ENCODE results near the gene NCAM1. TPM values are rescaled to one million over a fixed set of nuclear protein-coding genes. Genes with fewer than 3 reads are reported as not detected.

The NCAM1 gene
- total and polyA plus RNA-seq, 2 donors (not counting 3 experiments of a cell fraction or from before 2014, with no cell fraction given), result 0.03 TPM; not detected in 1

DNA sequence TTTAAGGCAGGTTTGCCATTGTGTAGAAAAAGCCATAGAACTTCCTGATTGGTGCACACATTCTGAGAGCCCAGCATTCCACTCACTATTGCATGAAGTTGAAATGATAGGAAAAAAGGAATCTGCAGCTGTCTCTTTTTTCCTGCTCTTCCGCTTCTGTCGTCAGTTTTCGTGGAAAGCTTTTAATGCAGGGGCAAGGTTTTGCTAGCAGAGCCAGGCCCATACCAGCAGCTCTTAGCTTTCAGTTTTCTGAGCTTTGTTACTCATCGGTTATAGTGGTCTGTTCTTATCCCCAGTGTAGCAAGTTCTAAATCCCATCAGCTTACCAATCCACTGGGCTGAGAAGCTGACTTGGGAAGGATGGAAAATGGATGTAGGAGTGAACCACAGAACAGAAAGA, 190.3 kb downstream of the NCAM1 start:
- H3K79me2 ChIP-seq (ENCODE audit: control insufficient read depth, insufficient read depth, low read length), result no peaks in the 10 kb centered on the region
- dilution Hi-C loops (cut with MboI; ENCODE audit: extremely low pct_ligation_motif_present, low sequenced_read_pairs), result no loop called here
- H3K27ac ChIP-seq (ENCODE audit: insufficient read depth, low read depth, low read length), result no peak overlapping the region
- no peaks in the 10 kb centered on the region for H4K20me1 ChIP-seq (replicated peaks; ENCODE audit: control insufficient read depth, extremely low read depth, insufficient read depth, low read length)
- H3K4me2 ChIP-seq (ENCODE audit: insufficient read depth, low read length), result no peak overlapping the region
- POLR2A ChIA-PET, result no interaction called here
- CTCF ChIA-PET, result no interaction called here
- intact Hi-C loops (cut with micrococcal nuclease), result no loop called here
- no peak overlapping the region for H3K4me3 ChIP-seq (replicated peaks in 1 of 3; ENCODE audit: insufficient read depth in 1 of 3, low read depth in 1 of 3, low read length in 3 of 3)
- H3K9me1 ChIP-seq (replicated peaks; ENCODE audit: control insufficient read depth, extremely low read depth, insufficient read depth, low read length), result no peaks in the 10 kb centered on the region
- H3K27me3 ChIP-seq (ENCODE audit: control insufficient read depth in 2 of 2, insufficient read depth in 2 of 2, low read length in 2 of 2), result no peaks in the 10 kb centered on the region
- H3K9ac ChIP-seq (replicated peaks; ENCODE audit: extremely low read depth, insufficient read depth, low read length), result no peak overlapping the region
- no peak overlapping the region for H2AFZ ChIP-seq (ENCODE audit: low read depth, low read length)
- BruUV-seq (replicated peaks), result no TSS peak
- no peak for FAIRE-seq
- no peaks in the 10 kb centered on the region for H3K9me3 ChIP-seq (replicated peaks; ENCODE audit: control insufficient read depth, insufficient read depth, low read length)
- no peak for DNase-seq (ENCODE audit: low read depth, low spot score)
- no peaks in the 10 kb centered on the region for H3K36me3 ChIP-seq (ENCODE audit: control insufficient read depth in 2 of 2, extremely low read depth in 1 of 2, insufficient read depth in 2 of 2, low read length in 2 of 2)
- H3K4me1 ChIP-seq (ENCODE audit: control insufficient read depth, extremely low read depth, insufficient read depth, low read length), result no peaks in the 10 kb centered on the region
- TF ChIP-seq GATA2 (IDR thresholded peaks at IDR 0.05; ENCODE audit: insufficient read depth, insufficient read length, low read depth, low read length), result no peak
- TF ChIP-seq FOS (IDR thresholded peaks at IDR 0.05; ENCODE audit: borderline replicate concordance, insufficient read depth, low read length), result no peak
- TF ChIP-seq MYC (IDR thresholded peaks at IDR 0.05; ENCODE audit: low read depth, low read length), result no peak
- TF ChIP-seq POLR2A (IDR thresholded peaks at IDR 0.05; ENCODE audit: low read depth, low read length), result no peak
- no peak for TF ChIP-seq EZH2 (IDR thresholded peaks at IDR 0.05; ENCODE audit: borderline replicate concordance, low read depth, low read length, severe bottlenecking)
- TF ChIP-seq, protein P1, sequence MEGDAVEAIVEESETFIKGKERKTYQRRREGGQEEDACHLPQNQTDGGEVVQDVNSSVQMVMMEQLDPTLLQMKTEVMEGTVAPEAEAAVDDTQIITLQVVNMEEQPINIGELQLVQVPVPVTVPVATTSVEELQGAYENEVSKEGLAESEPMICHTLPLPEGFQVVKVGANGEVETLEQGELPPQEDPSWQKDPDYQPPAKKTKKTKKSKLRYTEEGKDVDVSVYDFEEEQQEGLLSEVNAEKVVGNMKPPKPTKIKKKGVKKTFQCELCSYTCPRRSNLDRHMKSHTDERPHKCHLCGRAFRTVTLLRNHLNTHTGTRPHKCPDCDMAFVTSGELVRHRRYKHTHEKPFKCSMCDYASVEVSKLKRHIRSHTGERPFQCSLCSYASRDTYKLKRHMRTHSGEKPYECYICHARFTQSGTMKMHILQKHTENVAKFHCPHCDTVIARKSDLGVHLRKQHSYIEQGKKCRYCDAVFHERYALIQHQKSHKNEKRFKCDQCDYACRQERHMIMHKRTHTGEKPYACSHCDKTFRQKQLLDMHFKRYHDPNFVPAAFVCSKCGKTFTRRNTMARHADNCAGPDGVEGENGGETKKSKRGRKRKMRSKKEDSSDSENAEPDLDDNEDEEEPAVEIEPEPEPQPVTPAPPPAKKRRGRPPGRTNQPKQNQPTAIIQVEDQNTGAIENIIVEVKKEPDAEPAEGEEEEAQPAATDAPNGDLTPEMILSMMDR (IDR thresholded peaks at IDR 0.05; ENCODE audit: extremely low read depth in 1 of 2, insufficient read depth in 1 of 2, low read depth in 1 of 2, low read length in 2 of 2), result no peak
- TF ChIP-seq, protein P2, sequence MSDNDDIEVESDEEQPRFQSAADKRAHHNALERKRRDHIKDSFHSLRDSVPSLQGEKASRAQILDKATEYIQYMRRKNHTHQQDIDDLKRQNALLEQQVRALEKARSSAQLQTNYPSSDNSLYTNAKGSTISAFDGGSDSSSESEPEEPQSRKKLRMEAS (IDR thresholded peaks at IDR 0.05; ENCODE audit: insufficient read depth, insufficient read length), result no peak
- no peak for TF ChIP-seq JUN (IDR thresholded peaks at IDR 0.05; ENCODE audit: borderline replicate concordance, insufficient read depth, insufficient read length, low read depth)
- no peak for TF ChIP-seq POLR2AphosphoS5 (IDR thresholded peaks at IDR 0.05; ENCODE audit: insufficient read depth, low read depth, low read length)

Data from endothelial cell of umbilical vein (primary cell).